HG02588 (cell line): Measurements from ENCODE around the gene OBP2A.
"Not testable (repeated sequence)": the region's sequence is repeated elsewhere in the genome, so short reads cannot be mapped to it uniquely, and the experiment has no call there.

Experiments
- ATAC-seq: cut with Tn5 transposase; IDR thresholded peaks from one replicate; pipeline ENCODE4 v1.9.1; 2021; ENCODE audit warnings: mild to moderate bottlenecking, moderate library complexity; ENCODE audit not compliant: unreplicated experiment

OBP2A gene

GRCh38 chr9:135509458-135509857 lies 36.5 kb upstream of the OBP2A start:
- no peak for ATAC-seq

- ATAC-seq, result no peak
Observed at GRCh38 chr9:135512241-135512603, 33.7 kb upstream of the OBP2A start.

- ATAC-seq, result no peak
Observed at GRCh38 chr9:135512904-135513303, 33.0 kb upstream of the OBP2A start.

- no peak for ATAC-seq
Observed at GRCh38 chr9:135513351-135513846, 32.5 kb upstream of the OBP2A start.

- ATAC-seq, result not testable (repeated sequence)
Observed at GRCh38 chr9:135513906-135514305, 32.0 kb upstream of the OBP2A start.

- ATAC-seq, result no peak
Observed at GRCh38 chr9:135514342-135515082, 31.4 kb upstream of the OBP2A start.

GRCh38 chr9:135515083-135515951 lies 30.6 kb upstream of the OBP2A start:
- ATAC-seq, result no peak

- ATAC-seq, result no peak
Observed at GRCh38 chr9:135516132-135516860, 29.6 kb upstream of the OBP2A start.

- ATAC-seq, result no peak
Observed at GRCh38 chr9:135517407-135517822, 28.5 kb upstream of the OBP2A start.

GRCh38 chr9:135519179-135519971 lies 26.6 kb upstream of the OBP2A start:
- no peak for ATAC-seq

GRCh38 chr9:135520916-135521607 lies 24.9 kb upstream of the OBP2A start, which contains the start of gene LCN1:
TSS of gene LCN1 (plus strand) at chr9:135521440. CDS start at chr9:135521498, 58 bp downstream.
- no peak for ATAC-seq

- ATAC-seq, result no peak
Observed at GRCh38 chr9:135521608-135522095, 24.3 kb upstream of the OBP2A start.

- no peak for ATAC-seq
Observed at GRCh38 chr9:135522137-135522877, 23.6 kb upstream of the OBP2A start.

- ATAC-seq, result no peak
Observed at GRCh38 chr9:135522931-135523330, 23.0 kb upstream of the OBP2A start.

- ATAC-seq, result no peak
Observed at GRCh38 chr9:135523521-135524129, 22.3 kb upstream of the OBP2A start.

- no peak for ATAC-seq
Observed at GRCh38 chr9:135524130-135524861, 21.6 kb upstream of the OBP2A start.

- ATAC-seq, result no peak
Observed at GRCh38 chr9:135525241-135526088, 20.5 kb upstream of the OBP2A start.
